ENCODE measurements around the gene SULT1A2. TPM values are rescaled to one million over a fixed set of nuclear protein-coding genes. Genes with fewer than 3 reads are reported as not detected.
A peak's percentile ranks its signal among the peaks of the same experiment; 100 is the strongest.

The SULT1A2 gene
- total and polyA plus RNA-seq, 2 of the 13 experiments (the other 11 are each of a cell fraction or from before 2014, with no cell fraction given): 33.0 to 34.2 TPM

GRCh38 chr16:28596115-28596630, 677 bp downstream of the SULT1A2 start (continued):
- TF ChIP-seq KIAA2018 (CRISPR knock-in tag; IDR thresholded peaks at IDR 0.05; ENCODE audit: borderline replicate concordance) (no peak), CHCHD3 (CRISPR knock-in tag; IDR thresholded peaks at IDR 0.05) (no peak), POLR2A (IDR thresholded peaks at IDR 0.05; ENCODE audit: insufficient read depth in 1 of 2, low read depth in 2 of 2, low read length in 2 of 2) (no peak), ZNF354B (CRISPR knock-in tag; IDR thresholded peaks at IDR 0.05) (no peak), MTERF4 (CRISPR knock-in tag; IDR thresholded peaks at IDR 0.05) (no peak), IRF1 (CRISPR knock-in tag; IDR thresholded peaks at IDR 0.05; ENCODE audit: low read depth) (no peak), RCOR2 (CRISPR knock-in tag; IDR thresholded peaks at IDR 0.05) (no peak), MXD1 (CRISPR knock-in tag; IDR thresholded peaks at IDR 0.05) (peak; percentile 56; the same call in 1 of the 2 replicates), DMAP1 (CRISPR knock-in tag; IDR thresholded peaks at IDR 0.05) (no peak), ZFP1 (CRISPR knock-in tag; IDR thresholded peaks at IDR 0.05) (no peak), ZGPAT (CRISPR knock-in tag; IDR thresholded peaks at IDR 0.05) (no peak), ISX (CRISPR knock-in tag; conservative IDR thresholded peaks at IDR 0.05) (no peak), MAFG (CRISPR knock-in tag; IDR thresholded peaks at IDR 0.05) (peak; percentile 96), E2F1 (CRISPR knock-in tag; IDR thresholded peaks at IDR 0.05) (no peak), ZNF570 (CRISPR knock-in tag; IDR thresholded peaks at IDR 0.05; ENCODE audit: borderline replicate concordance) (0 out of 2 replicates have a peak, but pooled peaks have one; percentile 20), KDM1A (CRISPR knock-in tag; IDR thresholded peaks at IDR 0.05) (no peak), CBFB (CRISPR knock-in tag; IDR thresholded peaks at IDR 0.05) (no peak)
